ENCODE measurements around the gene ACTN4.

DNA sequence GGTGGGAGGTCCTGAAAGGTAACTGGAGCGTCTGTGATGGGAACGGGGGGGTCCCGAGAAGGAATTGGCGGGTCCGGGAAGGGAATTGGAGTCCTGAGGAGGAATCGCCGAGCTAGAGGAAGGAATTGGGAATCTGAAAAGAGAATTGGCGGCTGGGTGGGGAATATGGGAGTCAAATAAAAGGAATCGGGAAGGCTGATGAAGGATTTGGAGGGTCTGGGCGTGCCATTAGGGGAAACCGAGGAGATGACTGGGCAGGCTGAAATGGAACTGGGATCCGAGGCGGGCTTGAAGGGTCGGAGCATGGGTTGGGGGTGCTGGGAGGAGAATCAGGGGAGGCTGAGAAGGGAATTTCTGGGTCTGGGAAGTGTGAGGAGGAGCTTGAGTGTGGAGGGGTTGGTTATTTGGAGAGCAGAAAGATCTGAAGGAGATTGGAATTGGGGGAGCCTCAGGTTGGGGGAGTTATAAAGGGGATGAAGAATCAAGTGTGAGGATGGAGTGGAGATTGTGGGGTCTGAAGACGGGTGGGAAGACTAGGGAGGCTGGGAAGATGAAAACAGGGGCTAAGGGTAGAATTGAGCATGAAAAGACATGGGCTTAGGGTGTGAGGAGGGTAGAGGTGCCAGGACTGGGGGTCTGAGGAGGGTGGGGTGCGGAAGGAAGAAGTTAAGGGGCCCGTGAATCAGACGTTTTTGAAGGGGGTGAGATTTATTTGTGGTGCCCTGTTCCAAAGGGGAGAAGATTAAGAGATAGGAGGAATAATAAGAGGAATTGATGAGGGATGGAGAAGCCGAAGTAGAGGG lies 718 bp downstream of the ACTN4 start:
- no peak for TF ChIP-seq CTCF (IDR thresholded peaks at IDR 0.05)
- no peak for TF ChIP-seq POLR2A (IDR thresholded peaks at IDR 0.05)
